Ishikawa (cell line): ENCODE data around the gene TIMM23B.
A peak's percentile ranks its signal among the peaks of the same experiment; 100 is the strongest.
"Not testable (repeated sequence)": the region's sequence is repeated elsewhere in the genome, so short reads cannot be mapped to it uniquely, and the experiment has no call there.

Experiments used
- CEBPB ChIP-seq: IDR thresholded peaks from 2 replicates; pipeline ENCODE4 v1.6.1; 2012
- CREB1 ChIP-seq: IDR thresholded peaks from 2 replicates; pipeline ENCODE4 v1.6.1; 2012; ENCODE audit warnings: low read depth
- EGR1 ChIP-seq: IDR thresholded peaks from 2 replicates; pipeline ENCODE4 v1.6.1; 2012
- EP300 ChIP-seq: IDR thresholded peaks from 2 replicates; pipeline ENCODE4 v1.6.1; 2012; ENCODE audit warnings: borderline replicate concordance
- FOXM1 ChIP-seq: IDR thresholded peaks from 2 replicates; pipeline ENCODE4 v1.6.1; 2012; ENCODE audit warnings: low read depth, borderline replicate concordance
- NFIC ChIP-seq: IDR thresholded peaks from 2 replicates; pipeline ENCODE4 v1.6.1; 2012
- RAD21 ChIP-seq: IDR thresholded peaks from 2 replicates; pipeline ENCODE4 v1.6.1; 2012; ENCODE audit warnings: low read depth
- REST ChIP-seq: IDR thresholded peaks from 2 replicates; pipeline ENCODE4 v1.6.1; 2012; ENCODE audit warnings: low read depth, mild to moderate bottlenecking
- TAF1 ChIP-seq: IDR thresholded peaks from 2 replicates; pipeline ENCODE4 v1.6.1; 2012; ENCODE audit warnings: low read depth, mild to moderate bottlenecking
- TCF12 ChIP-seq: IDR thresholded peaks from 2 replicates; pipeline ENCODE4 v1.6.1; 2012; ENCODE audit warnings: low read depth
- TEAD4 ChIP-seq: IDR thresholded peaks from 2 replicates; pipeline ENCODE4 v1.6.1; 2012
- USF1 ChIP-seq: IDR thresholded peaks from 2 replicates; pipeline ENCODE4 v1.6.1; 2012
- YY1 ChIP-seq: IDR thresholded peaks from 2 replicates; pipeline ENCODE4 v1.6.1; 2012; ENCODE audit warnings: low read depth
- ZBTB7A ChIP-seq: IDR thresholded peaks from 2 replicates; pipeline ENCODE4 v1.6.1; 2012; ENCODE audit warnings: low read depth
- TF ChIP-seq, protein P1 (sequence below): IDR thresholded peaks from 2 replicates; pipeline ENCODE4 v1.6.1; 2012

The TIMM23B gene

GRCh38 chr10:49941447-49942338 lies at the start of gene TIMM23B, which contains the start of gene PARG:
TIMM23B (plus strand) TSS chr10:49942053; CDS start chr10:49942195, 142 bp downstream.
PARG (minus strand) TSS chr10:49942027; CDS start chr10:49941725, 302 bp downstream.
- TF ChIP-seq, protein P1, sequence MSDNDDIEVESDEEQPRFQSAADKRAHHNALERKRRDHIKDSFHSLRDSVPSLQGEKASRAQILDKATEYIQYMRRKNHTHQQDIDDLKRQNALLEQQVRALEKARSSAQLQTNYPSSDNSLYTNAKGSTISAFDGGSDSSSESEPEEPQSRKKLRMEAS = peak; percentile 81
- TF ChIP-seq YY1 = peak; percentile 62; the same call in 1 of the 2 replicates
- peak; percentile 47; the same call in 1 of the 2 replicates for TF ChIP-seq NFIC
- TF ChIP-seq TEAD4 = peak; percentile 73
- TF ChIP-seq TAF1 = peak; percentile 90
- 0 out of 2 replicates have a peak, but pooled peaks have one; percentile 15 for TF ChIP-seq EP300

DNA sequence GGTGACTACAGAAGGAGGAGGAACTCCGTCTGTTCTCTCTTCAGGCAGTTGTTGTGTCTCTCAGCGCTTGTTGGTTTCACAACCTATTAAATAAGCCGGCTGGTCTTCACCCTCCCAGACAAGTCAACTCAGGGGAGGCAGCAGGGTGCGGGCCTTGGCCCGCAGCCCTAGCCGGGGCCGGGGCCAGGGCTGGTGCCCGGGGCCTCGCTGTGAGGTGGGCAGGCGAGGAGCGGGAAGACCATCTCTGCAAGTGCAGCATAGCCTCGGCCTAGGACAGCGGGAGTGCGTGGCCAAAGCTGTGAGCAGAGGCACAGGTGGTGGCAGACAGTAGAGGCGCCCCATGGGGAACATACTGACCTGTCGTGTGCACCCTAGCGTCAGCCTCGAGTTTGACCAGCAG lies 46.5 kb downstream of the TIMM23B start, which contains the start of gene AGAP6:
AGAP6 (plus strand) TSS at position 31 of the 400 bp plus-strand sequence; CDS start at position 341, 310 bp downstream.
- TF ChIP-seq USF1, YY1: not testable (repeated sequence)
- TF ChIP-seq, protein P1 = not testable (repeated sequence)

DNA sequence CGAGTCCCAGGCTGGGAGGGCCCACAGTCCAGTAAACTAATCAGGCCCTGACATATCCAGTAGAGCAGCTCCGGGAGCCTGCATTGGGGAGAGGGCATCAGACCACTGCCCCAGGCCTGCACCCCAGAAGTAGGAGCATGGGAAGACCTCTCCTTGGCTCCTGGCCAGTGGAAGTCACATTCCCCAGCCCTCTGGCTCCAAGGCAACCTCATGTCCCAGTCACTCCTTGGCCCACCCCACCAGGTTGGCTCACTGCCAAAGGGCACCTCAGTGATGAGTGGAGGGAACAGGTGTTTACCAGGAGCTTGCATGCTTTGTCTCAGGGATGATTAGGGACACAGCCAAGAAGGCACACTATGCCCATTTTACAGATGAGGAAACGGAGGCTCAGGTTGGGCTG lies 77.4 kb downstream of the TIMM23B start:
- TF ChIP-seq NFIC = peak; percentile 26; the same call in 1 of the 2 replicates

GRCh38 chr10:50021646-50022045 lies 79.8 kb downstream of the TIMM23B start:
- TF ChIP-seq YY1 (no peak), TAF1 (no peak), NFIC (no peak), TCF12 (no peak), EP300 (no peak), ZBTB7A (no peak), EGR1 (no peak), USF1 (no peak), REST (no peak), TEAD4 (no peak), FOXM1 (no peak), CEBPB (no peak), RAD21 (no peak), CREB1 (no peak)
- TF ChIP-seq, protein P1 = no peak
